ENCODE data around the gene FEN1.

Gene FEN1, protein sequence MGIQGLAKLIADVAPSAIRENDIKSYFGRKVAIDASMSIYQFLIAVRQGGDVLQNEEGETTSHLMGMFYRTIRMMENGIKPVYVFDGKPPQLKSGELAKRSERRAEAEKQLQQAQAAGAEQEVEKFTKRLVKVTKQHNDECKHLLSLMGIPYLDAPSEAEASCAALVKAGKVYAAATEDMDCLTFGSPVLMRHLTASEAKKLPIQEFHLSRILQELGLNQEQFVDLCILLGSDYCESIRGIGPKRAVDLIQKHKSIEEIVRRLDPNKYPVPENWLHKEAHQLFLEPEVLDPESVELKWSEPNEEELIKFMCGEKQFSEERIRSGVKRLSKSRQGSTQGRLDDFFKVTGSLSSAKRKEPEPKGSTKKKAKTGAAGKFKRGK
- total RNA-seq: 9.7 to 15.0 (median 10.5) reads per million in 3 donors

DNA sequence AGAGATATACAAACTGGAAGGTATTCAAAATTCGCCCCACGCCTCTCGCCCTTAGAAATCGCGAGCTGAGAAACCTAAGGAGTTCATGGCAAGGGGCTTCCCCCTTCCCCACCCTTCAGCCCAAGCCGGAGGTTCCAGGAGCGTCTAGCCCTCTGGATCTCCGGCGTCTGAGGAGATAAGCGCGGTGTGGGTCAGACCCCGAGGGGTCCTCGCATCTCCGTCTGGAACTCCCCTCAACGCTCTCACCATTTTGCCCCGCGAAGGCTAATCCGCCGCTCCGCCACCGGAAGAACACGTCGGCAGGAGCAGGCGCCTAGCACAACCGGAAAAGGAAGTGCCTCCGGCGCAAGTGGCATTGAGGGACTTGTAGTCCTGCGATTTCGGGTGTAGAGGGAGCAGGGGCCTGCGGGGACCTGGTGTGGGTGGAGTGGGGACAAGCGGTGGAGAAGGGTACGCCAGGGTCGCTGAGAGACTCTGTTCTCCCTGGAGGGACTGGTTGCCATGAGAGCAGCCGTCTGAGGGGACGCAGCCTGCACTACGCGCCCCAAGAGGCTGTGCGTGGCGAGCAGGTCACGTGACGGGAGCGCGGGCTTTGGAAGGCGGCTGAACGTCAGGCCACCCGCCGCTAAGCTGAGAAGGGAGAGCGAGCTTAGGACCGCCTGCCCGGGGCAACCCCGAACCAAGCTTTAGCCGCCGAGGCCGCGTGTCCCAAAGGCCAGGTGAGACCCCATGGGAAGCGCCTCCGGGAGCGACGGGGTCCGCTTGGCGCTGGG, at the start of gene FEN1, which contains the start of gene TMEM258:
FEN1 (plus strand) TSS at position 602 of the 773 bp plus-strand sequence. CDS start 2,451 bp downstream, outside the sequence.
TMEM258 (minus strand) TSS at position 290 of the 773 bp plus-strand sequence; CDS start at position 249, 41 bp downstream.
- peak within 1 kb of the TSS; percentile 93 for H3K27ac ChIP-seq (ENCODE audit: insufficient read depth, low read length, poor library complexity, severe bottlenecking)
- H3K27me3 ChIP-seq (replicated peaks; ENCODE audit: control insufficient read depth, insufficient read depth, low read length, poor library complexity, severe bottlenecking): no peaks in the 10 kb centered on the region
- H3K4me3 ChIP-seq (ENCODE audit: insufficient read depth, low read depth, low read length, poor library complexity, severe bottlenecking): peak within 1 kb of the TSS; percentile 75
- H3K36me3 ChIP-seq (ENCODE audit: control insufficient read depth, insufficient read depth, low read length): peaks cover 21% of the 10 kb centered on the region
- H3K9me3 ChIP-seq (ENCODE audit: control insufficient read depth, low read length): no peaks in the 10 kb centered on the region
- peaks cover 17% of the 10 kb centered on the region for H3K4me1 ChIP-seq (ENCODE audit: control insufficient read depth, insufficient read depth, low read length, poor library complexity, severe bottlenecking)
- peak; percentile 72 to 83 (median 81) for DNase-seq

DNA sequence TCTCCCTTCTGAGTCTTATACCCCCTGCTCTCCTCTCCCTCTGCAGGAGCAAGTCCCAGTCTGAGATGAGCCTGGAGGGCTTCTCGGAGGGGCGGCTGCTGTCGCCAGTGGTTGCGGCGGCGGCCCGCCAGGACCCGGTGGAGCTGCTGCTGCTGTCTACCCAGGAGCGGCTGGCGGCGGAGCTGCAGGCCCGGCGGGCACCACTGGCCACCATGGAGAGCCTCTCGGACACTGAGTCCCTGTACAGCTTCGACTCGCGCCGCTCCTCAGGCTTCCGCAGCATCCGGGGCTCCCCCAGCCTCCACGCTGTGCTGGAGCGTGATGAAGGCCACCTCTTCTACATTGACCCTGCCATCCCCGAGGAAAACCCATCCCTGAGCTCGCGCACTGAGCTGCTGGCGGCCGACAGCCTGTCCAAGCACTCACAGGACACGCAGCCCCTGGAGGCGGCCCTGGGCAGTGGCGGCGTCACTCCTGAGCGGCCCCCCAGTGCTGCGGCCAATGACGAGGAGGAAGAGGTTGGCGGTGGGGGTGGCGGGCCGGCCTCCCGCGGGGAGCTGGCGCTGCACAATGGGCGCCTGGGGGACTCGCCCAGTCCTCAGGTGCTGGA, 49.1 kb upstream of the FEN1 start:
- Histone ChIP-seq H3K36me3 (ENCODE audit: control insufficient read depth, insufficient read depth, low read length) (no peaks in the 10 kb centered on the region), H3K27ac (ENCODE audit: insufficient read depth, low read length, poor library complexity, severe bottlenecking) (no peak overlapping the region), H3K4me3 (ENCODE audit: insufficient read depth, low read depth, low read length, poor library complexity, severe bottlenecking) (no peak overlapping the region), H3K4me1 (ENCODE audit: control insufficient read depth, insufficient read depth, low read length, poor library complexity, severe bottlenecking) (no peaks in the 10 kb centered on the region), H3K27me3 (replicated peaks; ENCODE audit: control insufficient read depth, insufficient read depth, low read length, poor library complexity, severe bottlenecking) (peaks cover 5% of the 10 kb centered on the region), H3K9me3 (ENCODE audit: control insufficient read depth, low read length) (no peaks in the 10 kb centered on the region)
- no peak for DNase-seq

DNA sequence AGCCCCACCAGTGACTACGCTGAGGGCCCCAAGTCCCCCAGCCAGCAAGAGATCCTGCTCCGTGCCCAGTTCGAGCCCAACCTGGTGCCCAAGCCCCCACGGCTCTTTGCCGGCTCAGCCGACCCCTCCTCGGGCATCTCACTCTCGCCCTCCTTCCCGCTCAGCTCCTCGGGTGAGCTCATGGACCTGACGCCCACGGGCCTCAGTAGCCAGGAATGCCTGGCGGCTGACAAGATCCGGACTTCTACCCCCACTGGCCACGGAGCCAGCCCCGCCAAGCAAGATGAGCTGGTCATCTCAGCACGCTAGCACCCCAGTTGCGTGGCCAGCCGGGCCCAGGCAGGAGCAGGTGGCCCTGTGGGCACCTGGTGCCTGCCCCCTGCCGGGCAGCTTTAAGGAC, 48.5 kb upstream of the FEN1 start:
- no peaks in the 10 kb centered on the region for H3K36me3 ChIP-seq (ENCODE audit: control insufficient read depth, insufficient read depth, low read length)
- H3K4me3 ChIP-seq (ENCODE audit: insufficient read depth, low read depth, low read length, poor library complexity, severe bottlenecking): no peak overlapping the region
- no peak overlapping the region for H3K27ac ChIP-seq (ENCODE audit: insufficient read depth, low read length, poor library complexity, severe bottlenecking)
- H3K4me1 ChIP-seq (ENCODE audit: control insufficient read depth, insufficient read depth, low read length, poor library complexity, severe bottlenecking): no peaks in the 10 kb centered on the region
- H3K9me3 ChIP-seq (ENCODE audit: control insufficient read depth, low read length): no peaks in the 10 kb centered on the region
- DNase-seq: no peak
- peaks cover 8% of the 10 kb centered on the region for H3K27me3 ChIP-seq (replicated peaks; ENCODE audit: control insufficient read depth, insufficient read depth, low read length, poor library complexity, severe bottlenecking)

DNA sequence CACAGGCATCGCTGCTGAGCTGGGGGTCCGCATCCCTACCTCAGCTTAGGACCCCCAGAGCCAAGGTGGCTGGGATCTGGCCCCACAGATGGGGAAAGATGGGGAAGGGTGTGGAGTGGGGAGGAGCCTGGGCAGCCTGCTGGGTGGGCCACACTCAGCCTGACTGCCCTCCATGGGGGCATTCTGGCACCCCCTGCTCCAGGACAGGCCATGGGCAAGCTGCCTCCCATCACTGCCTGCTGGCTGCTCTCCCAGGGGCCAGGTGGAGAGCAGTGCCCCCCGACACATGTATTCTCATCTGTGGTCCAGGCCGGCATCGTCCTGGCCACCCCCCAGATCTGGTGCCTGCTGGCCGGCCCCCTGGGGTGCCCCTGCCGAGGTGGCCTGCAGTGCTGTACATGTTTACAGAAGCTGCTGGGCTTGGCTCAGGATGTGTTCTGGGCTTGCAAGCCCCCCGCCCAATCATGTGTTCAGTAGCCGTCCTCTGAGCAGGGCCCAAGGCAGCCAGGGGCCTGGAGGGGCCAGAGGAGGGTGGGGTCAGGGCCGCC, 48.0 kb upstream of the FEN1 start:
- DNase-seq: no peak
- peaks cover 8% of the 10 kb centered on the region for H3K27me3 ChIP-seq (replicated peaks; ENCODE audit: control insufficient read depth, insufficient read depth, low read length, poor library complexity, severe bottlenecking)
- no peaks in the 10 kb centered on the region for H3K4me1 ChIP-seq (ENCODE audit: control insufficient read depth, insufficient read depth, low read length, poor library complexity, severe bottlenecking)
- no peaks in the 10 kb centered on the region for H3K36me3 ChIP-seq (ENCODE audit: control insufficient read depth, insufficient read depth, low read length)
- H3K4me3 ChIP-seq (ENCODE audit: insufficient read depth, low read depth, low read length, poor library complexity, severe bottlenecking): no peak overlapping the region
- H3K27ac ChIP-seq (ENCODE audit: insufficient read depth, low read length, poor library complexity, severe bottlenecking): no peak overlapping the region
- no peaks in the 10 kb centered on the region for H3K9me3 ChIP-seq (ENCODE audit: control insufficient read depth, low read length)

DNA sequence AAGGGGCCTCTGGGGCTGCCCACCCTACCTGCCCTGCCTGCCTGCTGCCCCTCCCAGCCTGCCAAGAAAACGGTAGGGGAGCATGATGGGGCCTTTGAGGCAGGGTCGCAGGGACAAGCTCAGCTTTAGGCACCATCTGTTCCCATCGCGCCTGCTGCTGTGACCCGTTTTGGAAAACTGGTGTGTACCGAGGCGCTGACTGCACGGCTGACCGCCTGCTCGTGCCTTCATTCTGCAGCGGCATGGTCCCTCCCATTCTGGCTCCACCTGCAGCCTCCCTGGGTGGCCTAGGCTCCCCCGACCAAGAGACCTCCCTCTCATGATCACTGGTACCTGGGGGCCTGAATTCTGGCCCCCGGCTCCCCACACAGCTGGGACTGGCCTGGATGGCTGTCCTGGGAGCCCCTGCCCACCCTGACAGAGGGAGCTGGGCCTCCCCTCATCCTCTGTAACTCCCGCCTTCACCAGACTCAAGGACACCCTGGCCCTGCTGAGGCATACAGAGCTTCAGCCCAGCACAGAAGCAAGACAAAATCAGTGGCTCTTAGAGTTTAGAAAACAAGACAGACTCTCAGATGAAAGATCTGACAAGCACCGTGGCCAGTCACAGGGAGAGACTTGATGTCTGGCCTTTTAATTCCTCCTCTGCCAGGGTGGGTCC, 46.8 kb upstream of the FEN1 start:
- Histone ChIP-seq H3K27me3 (replicated peaks; ENCODE audit: control insufficient read depth, insufficient read depth, low read length, poor library complexity, severe bottlenecking) (peaks cover 8% of the 10 kb centered on the region), H3K9me3 (ENCODE audit: control insufficient read depth, low read length) (no peaks in the 10 kb centered on the region), H3K27ac (ENCODE audit: insufficient read depth, low read length, poor library complexity, severe bottlenecking) (no peak overlapping the region), H3K4me1 (ENCODE audit: control insufficient read depth, insufficient read depth, low read length, poor library complexity, severe bottlenecking) (no peaks in the 10 kb centered on the region), H3K4me3 (ENCODE audit: insufficient read depth, low read depth, low read length, poor library complexity, severe bottlenecking) (no peak overlapping the region), H3K36me3 (ENCODE audit: control insufficient read depth, insufficient read depth, low read length) (no peaks in the 10 kb centered on the region)
- no peak for DNase-seq

DNA sequence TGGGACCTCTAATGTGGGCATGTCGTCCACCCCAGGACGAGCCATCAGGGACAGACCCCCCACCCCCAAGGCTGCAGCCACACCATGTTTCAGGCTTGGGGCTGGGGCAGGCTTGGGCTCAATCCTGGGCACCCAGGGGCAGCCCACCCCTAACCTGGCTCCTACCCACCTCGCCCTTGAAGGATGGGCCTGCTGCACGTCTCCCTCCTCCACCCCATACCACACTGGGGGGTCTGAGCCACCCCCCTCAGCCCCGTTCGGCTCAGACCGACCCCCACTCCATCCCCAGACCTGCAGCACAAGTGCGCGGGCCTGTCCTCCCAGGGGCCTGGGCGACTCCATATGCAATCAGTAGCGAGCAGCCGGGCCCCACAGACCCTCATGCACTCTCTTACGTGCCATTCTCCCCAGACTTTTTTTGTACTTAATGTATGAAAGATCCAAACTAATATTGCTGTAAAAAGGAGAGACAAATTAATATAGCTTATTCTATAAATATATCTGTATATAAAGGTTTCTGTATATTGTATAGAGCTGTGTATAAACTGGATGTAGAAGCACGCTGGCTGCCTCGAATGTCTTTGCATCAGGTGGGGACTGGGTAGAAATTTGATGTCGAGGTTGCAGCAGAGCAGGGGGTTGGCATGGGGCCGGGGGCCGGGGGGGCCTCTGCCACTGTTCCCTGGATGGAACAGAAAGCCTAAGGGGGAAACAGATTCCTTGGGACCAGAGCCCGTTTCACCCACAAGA, 46.1 kb upstream of the FEN1 start:
- H3K4me3 ChIP-seq (ENCODE audit: insufficient read depth, low read depth, low read length, poor library complexity, severe bottlenecking): no peak overlapping the region
- peaks cover 8% of the 10 kb centered on the region for H3K27me3 ChIP-seq (replicated peaks; ENCODE audit: control insufficient read depth, insufficient read depth, low read length, poor library complexity, severe bottlenecking)
- no peaks in the 10 kb centered on the region for H3K36me3 ChIP-seq (ENCODE audit: control insufficient read depth, insufficient read depth, low read length)
- H3K27ac ChIP-seq (ENCODE audit: insufficient read depth, low read length, poor library complexity, severe bottlenecking): no peak overlapping the region
- no peaks in the 10 kb centered on the region for H3K9me3 ChIP-seq (ENCODE audit: control insufficient read depth, low read length)
- no peak for DNase-seq
- no peaks in the 10 kb centered on the region for H3K4me1 ChIP-seq (ENCODE audit: control insufficient read depth, insufficient read depth, low read length, poor library complexity, severe bottlenecking)

DNA sequence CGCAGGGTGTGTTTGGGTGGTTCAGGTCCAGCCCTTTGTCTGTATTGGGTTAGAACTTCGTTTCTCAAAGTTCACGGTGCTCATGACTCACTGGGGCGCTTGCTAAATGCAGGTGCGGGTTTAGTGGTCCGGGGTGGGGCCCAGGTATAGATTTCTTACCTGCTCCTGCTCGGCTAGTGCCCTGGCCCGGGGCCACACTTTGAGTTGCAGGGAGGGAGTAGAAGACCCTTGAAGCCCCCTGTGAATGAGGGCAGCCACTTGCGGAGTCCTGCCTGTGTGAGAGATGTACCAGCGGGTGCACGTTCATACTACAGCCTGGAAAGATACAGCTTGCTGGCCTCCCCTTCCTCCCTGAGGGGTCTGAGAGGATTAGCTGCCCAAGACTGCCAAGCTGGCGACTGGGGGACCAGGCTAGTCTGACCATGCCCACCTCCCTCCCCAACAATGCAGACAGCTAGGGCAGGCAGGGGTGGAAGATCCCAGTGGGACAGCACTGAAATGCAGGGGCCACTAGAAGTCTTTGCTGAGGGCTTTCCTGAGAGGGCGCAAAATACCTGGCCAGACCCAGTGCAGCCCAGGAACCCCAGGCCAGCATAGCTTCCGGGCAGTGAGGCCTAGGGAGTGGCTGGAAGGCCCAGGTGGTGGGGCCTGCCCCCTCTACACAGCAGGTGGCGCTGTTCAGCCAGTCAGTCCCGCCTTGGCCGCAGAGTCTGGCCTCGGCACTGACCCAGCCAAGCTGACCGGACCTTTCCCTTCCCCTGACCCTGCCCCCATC, 45.3 kb upstream of the FEN1 start:
- peak in 1 of 3 donors; percentile 5 for DNase-seq
- no peak overlapping the region for H3K27ac ChIP-seq (ENCODE audit: insufficient read depth, low read length, poor library complexity, severe bottlenecking)
- H3K27me3 ChIP-seq (replicated peaks; ENCODE audit: control insufficient read depth, insufficient read depth, low read length, poor library complexity, severe bottlenecking): peaks cover 8% of the 10 kb centered on the region
- no peaks in the 10 kb centered on the region for H3K36me3 ChIP-seq (ENCODE audit: control insufficient read depth, insufficient read depth, low read length)
- no peaks in the 10 kb centered on the region for H3K9me3 ChIP-seq (ENCODE audit: control insufficient read depth, low read length)
- no peaks in the 10 kb centered on the region for H3K4me1 ChIP-seq (ENCODE audit: control insufficient read depth, insufficient read depth, low read length, poor library complexity, severe bottlenecking)
- no peak overlapping the region for H3K4me3 ChIP-seq (ENCODE audit: insufficient read depth, low read depth, low read length, poor library complexity, severe bottlenecking)

DNA sequence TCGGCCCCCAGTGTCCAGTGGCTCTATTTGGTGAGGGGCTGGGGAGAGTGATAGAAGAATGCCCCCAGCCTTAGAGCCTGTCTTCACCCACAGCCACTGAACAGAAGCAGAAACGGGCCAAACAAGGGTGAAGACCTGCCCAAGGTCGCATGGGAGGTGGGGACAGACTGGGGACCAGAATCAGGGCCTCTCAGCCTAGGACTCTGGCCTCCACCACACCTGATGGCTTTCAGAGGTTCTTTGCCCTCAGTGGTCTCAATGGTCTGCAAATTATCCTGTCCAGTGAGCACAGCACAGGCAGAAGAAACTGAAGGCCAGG, 44.8 kb upstream of the FEN1 start:
- Histone ChIP-seq H3K36me3 (ENCODE audit: control insufficient read depth, insufficient read depth, low read length) (no peaks in the 10 kb centered on the region), H3K4me3 (ENCODE audit: insufficient read depth, low read depth, low read length, poor library complexity, severe bottlenecking) (no peak overlapping the region), H3K27ac (ENCODE audit: insufficient read depth, low read length, poor library complexity, severe bottlenecking) (no peak overlapping the region), H3K9me3 (ENCODE audit: control insufficient read depth, low read length) (no peaks in the 10 kb centered on the region), H3K27me3 (replicated peaks; ENCODE audit: control insufficient read depth, insufficient read depth, low read length, poor library complexity, severe bottlenecking) (peaks cover 11% of the 10 kb centered on the region), H3K4me1 (ENCODE audit: control insufficient read depth, insufficient read depth, low read length, poor library complexity, severe bottlenecking) (no peaks in the 10 kb centered on the region)
- no peak for DNase-seq

All from effector memory CD4-positive, alpha-beta T cell (primary cell).